H9 (cell line): ENCODE measurements around the gene RALGDS. TPM values are rescaled to one million over a fixed set of nuclear protein-coding genes. Genes with fewer than 3 reads are reported as not detected.

Experiments used
- DNase-seq: peaks from one replicate; pipeline ENCODE4 v3.0.0-alpha.2; 2017
- H2AFZ ChIP-seq: one replicate; pipeline ENCODE4 v1.6.1; 2013; ENCODE audit warnings: mild to moderate bottlenecking, low read length, control low read depth, moderate library complexity
- H2AK5ac ChIP-seq: 2 replicates; pipeline ENCODE4 v1.6.1; 2013; ENCODE audit warnings: low read length, control low read depth, mixed read lengths; ENCODE audit not compliant: insufficient read length
- H2BK120ac ChIP-seq: one replicate; pipeline ENCODE4 v1.6.1; 2013; ENCODE audit warnings: low read depth, mild to moderate bottlenecking, low read length, control low read depth, inconsistent platforms; ENCODE audit not compliant: poor library complexity, severe bottlenecking
- H2BK12ac ChIP-seq: 2 replicates; pipeline ENCODE4 v1.6.1; 2013; ENCODE audit warnings: low read length, control low read depth, mixed read lengths, low read depth; ENCODE audit not compliant: insufficient read length
- H2BK15ac ChIP-seq: 2 replicates; pipeline ENCODE4 v1.6.1; 2013; ENCODE audit warnings: low read depth, low read length, control low read depth
- H2BK20ac ChIP-seq: one replicate; pipeline ENCODE4 v1.6.1; 2013; ENCODE audit warnings: low read depth, mild to moderate bottlenecking, low read length, control low read depth, inconsistent platforms; ENCODE audit not compliant: poor library complexity, severe bottlenecking
- H2BK5ac ChIP-seq: 2 replicates; pipeline ENCODE4 v1.6.1; 2013; ENCODE audit warnings: low read length, control low read depth, mixed read lengths; ENCODE audit not compliant: insufficient read length
- H3K14ac ChIP-seq: 2 replicates; pipeline ENCODE4 v1.6.1; 2013; ENCODE audit warnings: low read length, control low read depth; ENCODE audit not compliant: insufficient read depth
- H3K18ac ChIP-seq: 2 replicates; pipeline ENCODE4 v1.6.1; 2013; ENCODE audit warnings: low read depth, mild to moderate bottlenecking, mixed read lengths, low read length, control low read depth; ENCODE audit not compliant: insufficient read length
- H3K23ac ChIP-seq: 2 replicates; pipeline ENCODE4 v1.6.1; 2013; ENCODE audit warnings: low read length, control low read depth, mixed read lengths, low read depth; ENCODE audit not compliant: insufficient read length
- H3K23me2 ChIP-seq: 2 replicates; pipeline ENCODE4 v1.6.1; 2013; ENCODE audit warnings: low read depth, mild to moderate bottlenecking, mixed read lengths, low read length, control low read depth; ENCODE audit not compliant: insufficient read length, poor library complexity, severe bottlenecking
- H3K27ac ChIP-seq: 2 replicates; pipeline ENCODE4 v1.5.1; 2013; ENCODE audit warnings: low read length, control low read depth, mixed read lengths, low read depth; ENCODE audit not compliant: insufficient read length
- H3K27me3 ChIP-seq: 2 replicates; pipeline ENCODE4 v1.6.1; 2013; ENCODE audit warnings: low read length, control low read depth, inconsistent platforms; ENCODE audit not compliant: insufficient read depth
- H3K4ac ChIP-seq: 2 replicates; pipeline ENCODE4 v1.6.1; 2013; ENCODE audit warnings: low read depth, mild to moderate bottlenecking, control low read depth, inconsistent platforms, low read length, moderate library complexity
- H3K4me1 ChIP-seq: 2 replicates; pipeline ENCODE4 v1.6.1; 2013; ENCODE audit warnings: low read length, control low read depth, inconsistent platforms; ENCODE audit not compliant: insufficient read depth
- H3K4me2 ChIP-seq: 2 replicates; pipeline ENCODE4 v1.6.1; 2013; ENCODE audit warnings: low read length, control low read depth, mixed read lengths; ENCODE audit not compliant: insufficient read length, insufficient read depth
- H3K56ac ChIP-seq: 2 replicates; pipeline ENCODE4 v1.6.1; 2013; ENCODE audit warnings: low read depth, mild to moderate bottlenecking, mixed read lengths, low read length, control low read depth; ENCODE audit not compliant: insufficient read length
- H3K79me1 ChIP-seq: 2 replicates; pipeline ENCODE4 v1.6.1; 2013; ENCODE audit warnings: low read depth, mild to moderate bottlenecking, moderate library complexity, low read length, control low read depth, inconsistent platforms; ENCODE audit not compliant: insufficient read depth, poor library complexity, severe bottlenecking
- H3K79me2 ChIP-seq: 2 replicates; pipeline ENCODE4 v1.6.1; 2013; ENCODE audit warnings: low read length, control low read depth, inconsistent platforms; ENCODE audit not compliant: insufficient read depth
- H3K9ac ChIP-seq: 2 replicates; pipeline ENCODE4 v1.6.1; 2013; ENCODE audit warnings: low read length, control low read depth, mixed read lengths; ENCODE audit not compliant: insufficient read length; ENCODE audit errors: extremely low read depth
- H3K9me3 ChIP-seq: one replicate; pipeline ENCODE4 v1.6.1; 2013; ENCODE audit warnings: low read depth, low read length, inconsistent platforms; ENCODE audit not compliant: control insufficient read depth
- H3T11ph ChIP-seq: one replicate; pipeline ENCODE4 v1.6.1; 2013; ENCODE audit warnings: mild to moderate bottlenecking, low read length, control low read depth, inconsistent platforms
- H4K20me1 ChIP-seq: one replicate; pipeline ENCODE4 v1.6.1; 2013; ENCODE audit not compliant: control insufficient read depth, insufficient read length, insufficient read depth
- H4K5ac ChIP-seq: 2 replicates; pipeline ENCODE4 v1.6.1; 2013; ENCODE audit warnings: low read depth, mild to moderate bottlenecking, mixed read lengths, low read length, control low read depth; ENCODE audit not compliant: insufficient read length
- H4K8ac ChIP-seq: replicated peaks from 2 replicates; pipeline ENCODE4 v1.6.1; 2013; ENCODE audit warnings: low read length, control low read depth, mixed read lengths, low read depth; ENCODE audit not compliant: insufficient read length
- H4K91ac ChIP-seq: 2 replicates; pipeline ENCODE4 v1.6.1; 2013; ENCODE audit warnings: low read depth, mild to moderate bottlenecking, moderate library complexity, mixed read lengths, low read length, control low read depth; ENCODE audit not compliant: insufficient read length
- H3K27ac Mint-ChIP-seq, 3 experiments: 2 replicates in 2 of 3; 3 replicates in 1 of 3; pipeline ENCODE4 v1.8.0; 2020 to 2021; ENCODE audit warnings: mixed read lengths in 3 of 3, mild to moderate bottlenecking in 1 of 3, moderate library complexity in 1 of 3
- H3K27me3 Mint-ChIP-seq: 2 replicates; pipeline ENCODE4 v1.8.0; 2021; ENCODE audit warnings: low read depth, mild to moderate bottlenecking, moderate library complexity, mixed read lengths
- H3K36me3 Mint-ChIP-seq, 3 experiments: 2 replicates in 2 of 3; 3 replicates in 1 of 3; pipeline ENCODE4 v1.8.0; 2020 to 2021; ENCODE audit warnings: low read depth in 3 of 3, mixed read lengths in 3 of 3; ENCODE audit not compliant: insufficient read depth in 1 of 3
- H3K4me1 Mint-ChIP-seq, 2 experiments: 2 replicates each; pipeline ENCODE4 v1.8.0; 2020; ENCODE audit warnings: mixed read lengths in 2 of 2
- H3K4me3 Mint-ChIP-seq, 2 experiments: 2 replicates in 1 of 2; 3 replicates in 1 of 2; pipeline ENCODE4 v1.8.0; 2020 to 2021; ENCODE audit warnings: mild to moderate bottlenecking in 2 of 2, mixed read lengths in 2 of 2, moderate library complexity in 1 of 2
- H3K9me3 Mint-ChIP-seq, 2 experiments: 2 replicates in 1 of 2; 3 replicates in 1 of 2; pipeline ENCODE4 v1.8.0; 2020; ENCODE audit warnings: mild to moderate bottlenecking in 2 of 2, mixed read lengths in 2 of 2, moderate library complexity in 1 of 2
- WGBS: extraction: QIAGEN DNeasy Blood & Tissue Kit; methylation state at CpG from one replicate; pipeline ENCODE4 v1.1.7; 2013; ENCODE audit warnings: missing lambda C conversion rate, low lambda C conversion rate, mixed read lengths; ENCODE audit not compliant: insufficient read length; ENCODE audit errors: extremely low coverage; 5-methylcytosine and 5-hydroxymethylcytosine counted together
- microRNA-seq: library from miRNA; unstranded; fragments of <30 nt; microRNA quantifications from one replicate; pipeline ENCODE4, GENCODE V29; 2020; ENCODE audit warnings: borderline microRNAs expressed
- total RNA-seq: library from RNA; stranded (reverse); gene quantifications from 2 replicates; pipeline ENCODE4 v1.2.1, GENCODE V29; 2021
- TF ChIP-seq, protein P1 (sequence below): fragments of 200-600 bp; sonication (generic); conservative IDR thresholded peaks from 3 replicates; pipeline ENCODE4 v1.8.0; 2021; ENCODE audit warnings: antibody characterized with exemption, mild to moderate bottlenecking

RALGDS gene
- total RNA-seq, 1 experiment from 2014 or later = 21.3 TPM

DNA sequence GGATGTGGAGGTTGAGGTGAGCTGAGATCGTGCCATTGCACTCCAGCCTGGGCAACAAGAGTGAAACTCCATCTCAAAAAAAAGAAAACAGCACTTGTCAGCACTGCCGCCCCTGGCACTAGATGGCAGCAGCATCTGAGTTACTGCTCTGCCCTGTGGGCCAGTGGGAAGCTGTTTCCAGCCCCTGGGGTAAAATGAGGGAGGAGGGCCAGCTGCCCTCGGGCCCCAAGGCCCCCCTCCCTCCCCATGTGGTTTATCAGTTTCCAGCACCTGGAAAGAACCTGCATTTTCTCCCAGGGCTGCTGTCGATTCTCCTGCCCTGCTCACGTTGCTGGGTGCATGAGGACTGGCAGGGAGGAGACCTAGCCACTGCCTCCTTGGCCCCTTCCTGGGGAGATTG, 72.4 kb downstream of the RALGDS start:
- Histone ChIP-seq H3K4me2 (no peak overlapping the region), H4K91ac (no peak overlapping the region), H3K56ac (no peak overlapping the region), H4K5ac (no peak overlapping the region), H2BK12ac (no peak overlapping the region), H4K20me1 (no peaks in the 10 kb centered on the region), H4K8ac (no peak overlapping the region), H2BK20ac (no peak overlapping the region), H3K23me2 (no peaks in the 10 kb centered on the region), H2BK5ac (no peak overlapping the region), H3K23ac (no peak overlapping the region), H3K27ac (no peak overlapping the region), H3K4ac (no peak overlapping the region), H2BK15ac (no peak overlapping the region), H2AK5ac (no peak overlapping the region), H3K9ac (no peak overlapping the region), H3K79me1 (no peaks in the 10 kb centered on the region), H3K18ac (no peak overlapping the region), H3K9me3 (no peaks in the 10 kb centered on the region), H3K14ac (no peak overlapping the region), H3T11ph (no peak overlapping the region), H2BK120ac (no peak overlapping the region), H3K4me1 (no peaks in the 10 kb centered on the region), H3K79me2 (no peaks in the 10 kb centered on the region), H3K27me3 (no peaks in the 10 kb centered on the region), H2AFZ (no peak overlapping the region)
- H3K4me1 Mint-ChIP-seq = no peaks in the 10 kb centered on the region
- peaks cover 29 to 82% (median 68%) of the 10 kb centered on the region in 3 experiments; a peak in 6 of 7 replicates for H3K36me3 Mint-ChIP-seq
- no peaks in the 10 kb centered on the region for H3K27me3 Mint-ChIP-seq
- TF ChIP-seq, protein P1, sequence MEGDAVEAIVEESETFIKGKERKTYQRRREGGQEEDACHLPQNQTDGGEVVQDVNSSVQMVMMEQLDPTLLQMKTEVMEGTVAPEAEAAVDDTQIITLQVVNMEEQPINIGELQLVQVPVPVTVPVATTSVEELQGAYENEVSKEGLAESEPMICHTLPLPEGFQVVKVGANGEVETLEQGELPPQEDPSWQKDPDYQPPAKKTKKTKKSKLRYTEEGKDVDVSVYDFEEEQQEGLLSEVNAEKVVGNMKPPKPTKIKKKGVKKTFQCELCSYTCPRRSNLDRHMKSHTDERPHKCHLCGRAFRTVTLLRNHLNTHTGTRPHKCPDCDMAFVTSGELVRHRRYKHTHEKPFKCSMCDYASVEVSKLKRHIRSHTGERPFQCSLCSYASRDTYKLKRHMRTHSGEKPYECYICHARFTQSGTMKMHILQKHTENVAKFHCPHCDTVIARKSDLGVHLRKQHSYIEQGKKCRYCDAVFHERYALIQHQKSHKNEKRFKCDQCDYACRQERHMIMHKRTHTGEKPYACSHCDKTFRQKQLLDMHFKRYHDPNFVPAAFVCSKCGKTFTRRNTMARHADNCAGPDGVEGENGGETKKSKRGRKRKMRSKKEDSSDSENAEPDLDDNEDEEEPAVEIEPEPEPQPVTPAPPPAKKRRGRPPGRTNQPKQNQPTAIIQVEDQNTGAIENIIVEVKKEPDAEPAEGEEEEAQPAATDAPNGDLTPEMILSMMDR = peak; percentile 62
- no peaks in the 10 kb centered on the region for H3K9me3 Mint-ChIP-seq
- DNase-seq = peak; percentile 52
- no peak overlapping the region for H3K4me3 Mint-ChIP-seq
- no peak overlapping the region for H3K27ac Mint-ChIP-seq
- no CpG with 5 or more reads among the region's 5 CpGs for WGBS

Small RNA genes lying within 50 kb of the gene (microRNA-seq; reads per million reads assigned to microRNA genes)
- 1.2 reads per million, percentile 3 among the genes with 10 or more reads in this experiment for gene MIR6877

Other genes starting within 250 kb of the RALGDS start
- 0.44 and 0.46 TPM in 2 replicates for gene AK8, start 243.0 kb downstream of the RALGDS start, total RNA-seq
- 0.99 and 1.3 TPM in 2 replicates for gene SPACA9, start 242.3 kb downstream of the RALGDS start, total RNA-seq
- gene TSC1, start 176.6 kb downstream of the RALGDS start, total RNA-seq = 31.7 and 32.7 TPM in 2 replicates
- gene GFI1B, start 142.5 kb downstream of the RALGDS start, total RNA-seq = not detected in 2 replicates
- gene GTF3C5, start 90.2 kb downstream of the RALGDS start, total RNA-seq = 85.5 and 88.9 TPM in 2 replicates
- gene CEL, start 59.3 kb downstream of the RALGDS start, total RNA-seq = 3.6 and 4.0 TPM in 2 replicates
- 9.3 TPM in 2 replicates for gene GBGT1, start 42.7 kb upstream of the RALGDS start, total RNA-seq
- not detected in 2 replicates for gene OBP2B, start 88.0 kb upstream of the RALGDS start, total RNA-seq
- gene ABO, start 154.0 kb upstream of the RALGDS start, total RNA-seq = 0.31 and 0.37 TPM in 2 replicates
- 55.1 and 56.3 TPM in 2 replicates for gene SURF6, start 214.9 kb upstream of the RALGDS start, total RNA-seq
- gene MED22, start 226.9 kb upstream of the RALGDS start, total RNA-seq = 60.1 and 63.7 TPM in 2 replicates
- gene RPL7A, start 227.0 kb upstream of the RALGDS start, total RNA-seq = 2,874 and 2,895 TPM in 2 replicates
- gene SURF1, start 235.2 kb upstream of the RALGDS start, total RNA-seq = 43.3 and 46.8 TPM in 2 replicates
- 44.4 and 46.1 TPM in 2 replicates for gene SURF2, start 235.3 kb upstream of the RALGDS start, total RNA-seq